ENCODE measurements around the gene WDR74.

DNA sequence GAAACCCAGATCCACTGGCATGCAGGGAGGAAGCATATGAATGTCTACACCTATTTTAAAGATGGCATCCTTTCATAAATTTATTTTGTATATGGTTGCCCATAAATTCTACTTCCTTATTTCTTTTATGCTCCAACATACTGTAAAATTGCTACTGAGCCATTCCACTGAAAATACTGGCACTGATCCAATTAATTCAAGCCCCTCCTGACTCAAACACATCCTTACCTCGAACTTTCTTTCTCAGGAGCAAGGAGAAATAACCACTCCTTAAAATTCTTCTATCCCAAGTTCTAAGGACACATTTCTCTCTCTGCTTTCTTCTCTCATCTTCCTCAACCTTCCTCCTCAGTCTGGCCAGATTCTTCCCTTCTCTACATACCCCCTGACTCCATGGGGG is 28.6 kb downstream of the WDR74 start:
- TF ChIP-seq POLR2AphosphoS5 (IDR thresholded peaks at IDR 0.05; ENCODE audit: borderline replicate concordance, low read depth, low read length), result no peak
- no peak for TF ChIP-seq EZH2 (IDR thresholded peaks at IDR 0.05)
- TF ChIP-seq FOXP2 (optimal IDR thresholded peaks at IDR 0.05; ENCODE audit: control extremely low read depth, extremely low read length, insufficient read depth), result no peak
